Stimulated activated CD8-positive, alpha-beta memory T cell treated with anti-CD3 and anti-CD28 coated beads, Interleukin-4, amount 100 ng/mL, for 24 hours (primary cell): Measurements from ENCODE around the gene ERVK3-1.
"Not testable (repeated sequence)": the region's sequence is repeated elsewhere in the genome, so short reads cannot be mapped to it uniquely, and the experiment has no call there.

Experiments
- DNase-seq: peaks from one replicate; pipeline ENCODE4 v3.0.0-alpha.2; 2020; ENCODE audit warnings: low read depth

ERVK3-1 gene

GRCh38 chr19:58305065-58305931 is at the start of gene ERVK3-1:
Gene ERVK3-1, plus strand, starts transcription at chr19:58305377. Its CDS starts 6,792 bp downstream, at chr19:58312169.
- DNase-seq, result peak; percentile 91

- DNase-seq, result not testable (repeated sequence)
These were observed 46.9 kb upstream of the ERVK3-1 start for GRCh38 chr19:58258259-58258658.

GRCh38 chr19:58261600-58261967 is 43.6 kb upstream of the ERVK3-1 start:
- DNase-seq, result no peak

DNA sequence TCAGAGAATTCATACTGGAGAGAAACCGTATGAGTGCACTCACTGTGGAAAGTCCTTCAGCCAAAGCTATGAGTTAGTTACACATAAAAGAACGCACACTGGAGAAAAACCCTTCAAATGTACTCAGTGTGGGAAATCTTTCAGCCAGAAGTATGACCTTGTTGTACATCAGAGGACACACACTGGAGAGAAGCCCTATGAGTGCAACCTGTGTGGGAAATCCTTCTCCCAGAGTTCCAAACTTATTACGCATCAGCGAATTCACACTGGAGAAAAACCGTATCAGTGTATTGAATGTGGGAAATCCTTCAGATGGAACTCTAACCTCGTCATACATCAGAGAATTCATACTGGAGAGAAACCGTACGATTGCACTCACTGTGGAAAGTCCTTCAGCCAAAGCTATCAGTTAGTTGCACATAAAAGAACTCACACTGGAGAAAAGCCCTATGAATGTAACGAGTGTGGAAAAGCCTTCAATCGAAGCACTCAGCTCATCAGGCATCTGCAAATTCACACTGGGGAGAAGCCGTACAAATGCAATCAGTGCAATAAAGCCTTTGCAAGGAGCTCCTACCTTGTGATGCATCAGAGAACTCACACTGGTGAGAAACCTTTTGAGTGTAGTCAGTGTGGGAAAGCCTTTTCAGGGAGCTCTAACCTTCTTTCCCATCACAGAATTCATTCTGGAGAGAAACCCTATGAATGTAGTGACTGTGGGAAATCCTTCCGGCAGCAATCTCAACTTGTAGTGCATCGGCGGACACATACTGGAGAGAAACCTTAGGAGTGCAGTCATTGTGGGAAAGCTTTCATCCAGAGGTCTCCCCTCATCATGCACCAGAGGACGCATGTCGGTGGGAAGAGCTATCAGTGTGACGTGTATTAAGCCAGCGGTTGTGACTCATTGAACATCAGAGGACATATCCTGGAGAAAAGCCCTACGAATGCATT is 42.9 kb upstream of the ERVK3-1 start:
- DNase-seq, result no peak

DNA sequence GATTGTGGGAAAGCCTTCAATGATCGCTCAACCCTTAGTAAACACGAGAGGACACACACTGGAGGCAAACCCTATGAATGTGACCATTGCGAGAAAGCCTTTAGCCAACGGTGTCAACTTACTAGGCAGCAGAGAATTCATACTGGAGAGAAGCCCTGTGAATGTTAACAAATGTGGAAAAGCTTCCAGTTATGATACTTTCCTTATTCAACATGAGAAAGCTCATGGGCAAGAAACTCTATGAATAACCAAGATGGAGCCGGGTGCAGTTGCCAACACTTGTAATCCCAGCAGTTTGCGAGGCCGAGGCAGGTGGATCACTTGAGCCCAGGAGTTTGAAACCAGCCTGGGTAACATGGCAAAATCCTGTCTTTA is 42.3 kb upstream of the ERVK3-1 start:
- DNase-seq, result no peak

DNA sequence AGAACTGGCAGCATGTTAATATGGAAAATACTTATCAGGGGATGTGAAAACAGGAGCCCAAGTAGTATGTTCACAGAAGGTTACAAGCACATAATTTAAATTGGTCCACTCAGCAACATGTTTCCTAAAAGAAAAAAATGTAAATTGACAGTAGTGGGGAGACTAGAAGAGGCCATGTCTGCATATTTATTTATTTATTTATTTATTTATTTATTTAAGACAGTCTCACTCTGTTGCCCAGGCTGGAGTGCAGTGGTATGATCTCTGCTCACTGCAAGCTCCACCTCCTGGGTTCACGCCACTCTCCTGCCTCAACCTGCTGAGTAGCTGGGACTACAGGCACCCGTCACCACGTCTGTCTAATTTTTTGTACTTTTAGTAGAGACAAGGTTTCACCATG is 40.1 kb upstream of the ERVK3-1 start:
- DNase-seq, result no peak

- DNase-seq, result no peak
These were observed 36.8 kb upstream of the ERVK3-1 start for GRCh38 chr19:58268344-58268743.

DNA sequence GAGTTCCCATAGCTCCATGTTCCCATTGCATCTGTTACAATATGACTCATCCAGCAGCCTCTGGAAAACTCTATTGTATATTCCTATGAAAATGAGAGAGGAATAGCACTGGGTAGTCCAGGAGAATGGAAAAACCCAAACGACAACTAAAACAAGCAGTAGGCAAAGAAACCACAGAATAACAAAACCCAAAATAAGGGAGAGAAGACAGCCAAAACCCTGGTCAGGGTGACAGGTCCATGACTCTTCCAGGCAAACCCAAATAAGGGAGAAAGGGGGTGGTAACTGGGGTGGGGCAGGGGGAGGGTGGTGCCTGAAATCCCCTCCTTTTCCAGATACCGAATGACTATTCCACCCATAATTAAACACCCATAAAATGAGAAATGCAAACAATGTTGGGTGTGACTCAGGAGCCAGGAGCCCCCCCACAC is 30.4 kb upstream of the ERVK3-1 start:
- no peak for DNase-seq

DNA sequence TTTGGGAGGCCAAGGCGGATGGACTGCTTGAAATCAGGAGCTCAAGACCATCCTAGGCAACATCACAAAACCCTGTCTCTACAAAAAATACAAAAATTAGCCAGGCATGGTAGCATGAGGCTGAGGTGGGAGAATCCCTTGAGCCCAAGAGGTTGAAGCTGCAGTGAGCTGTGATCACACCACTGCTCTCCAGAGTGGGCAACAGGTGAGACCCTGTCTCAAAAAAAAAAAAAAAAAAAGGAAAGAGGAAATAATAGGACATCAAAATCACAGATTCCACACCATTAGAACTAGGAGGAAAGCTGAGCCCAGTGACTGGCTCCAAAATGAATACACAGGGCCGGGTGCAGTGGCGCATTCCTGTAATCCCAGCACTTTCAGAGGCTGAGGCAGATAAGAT is 29.6 kb upstream of the ERVK3-1 start:
- no peak for DNase-seq

GRCh38 chr19:58277197-58277596 is 28.0 kb upstream of the ERVK3-1 start:
- no peak for DNase-seq

GRCh38 chr19:58277748-58278540 is 27.2 kb upstream of the ERVK3-1 start:
- DNase-seq, result no peak

DNA sequence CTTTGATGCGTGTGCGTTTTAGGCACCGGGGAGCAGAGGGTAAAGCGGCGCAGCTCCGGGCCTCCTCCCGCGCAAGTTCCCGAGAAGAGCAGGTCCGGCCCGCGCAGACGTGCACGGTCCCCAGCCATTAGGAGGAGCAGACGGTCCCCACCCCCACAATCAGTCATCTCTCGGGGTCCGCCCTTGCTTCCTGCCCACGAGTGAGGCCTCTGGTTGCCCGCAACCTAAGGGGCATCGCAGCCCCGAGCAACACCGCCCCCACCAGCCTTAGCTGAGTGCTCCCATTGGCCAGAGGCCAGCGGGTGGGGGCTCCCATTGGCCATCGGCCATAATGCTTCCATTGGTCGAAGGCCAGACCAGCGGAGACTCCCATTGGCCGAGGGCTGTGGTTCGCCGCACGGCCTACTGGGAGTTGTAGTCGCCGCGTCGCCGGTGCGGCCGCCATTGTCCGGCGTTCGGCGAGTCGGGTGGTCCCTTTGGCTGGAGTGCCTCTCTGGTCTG is 26.6 kb upstream of the ERVK3-1 start, which contains the start of gene ZNF8:
Gene ZNF8, plus strand, starts transcription at position 415 of the 501 bp plus-strand sequence. CDS start 127 bp downstream, outside the sequence.
- DNase-seq, result peak; percentile 98

- DNase-seq, result peak; percentile 30
These were observed 25.9 kb upstream of the ERVK3-1 start for GRCh38 chr19:58279042-58279924.

GRCh38 chr19:58279925-58280316 is 25.3 kb upstream of the ERVK3-1 start:
- DNase-seq, result no peak

DNA sequence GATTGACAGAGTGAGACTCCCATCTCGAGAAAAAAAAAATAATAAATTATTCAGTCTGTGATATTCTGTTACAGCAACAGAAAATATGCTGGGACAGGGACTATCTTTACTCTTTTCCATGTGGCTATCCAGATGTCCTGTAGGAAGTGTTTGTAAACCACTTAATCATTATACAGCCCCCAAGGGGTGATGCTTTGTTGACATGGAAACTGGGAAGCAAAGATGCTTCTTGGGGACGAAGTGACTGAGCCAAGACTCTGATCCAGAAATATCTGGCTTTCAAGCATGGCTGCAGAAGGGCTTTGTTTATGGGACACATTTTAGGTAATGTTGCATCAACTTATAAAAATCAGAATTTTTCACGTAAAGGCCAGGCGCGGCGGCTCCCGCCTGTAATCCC is 21.0 kb upstream of the ERVK3-1 start:
- no peak for DNase-seq

DNA sequence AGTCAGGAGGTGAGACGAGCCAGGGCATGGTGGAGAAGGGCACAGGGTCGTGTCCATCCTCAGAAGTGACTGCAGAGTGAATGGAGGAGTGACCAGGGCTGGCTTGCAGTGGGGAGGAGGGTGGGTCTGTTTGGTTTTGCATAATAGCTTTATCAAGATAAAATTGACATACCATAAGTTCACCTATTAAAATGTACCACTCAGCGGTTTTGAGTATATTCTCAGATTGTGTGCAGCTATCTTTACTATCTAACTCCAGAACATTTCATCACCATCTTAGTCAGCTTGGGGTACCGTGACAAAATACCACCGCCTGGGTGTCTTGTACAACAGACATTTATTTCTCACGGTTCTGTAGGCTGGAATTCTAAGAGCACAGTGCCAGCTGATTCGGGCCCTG is 13.2 kb upstream of the ERVK3-1 start:
- no peak for DNase-seq

DNA sequence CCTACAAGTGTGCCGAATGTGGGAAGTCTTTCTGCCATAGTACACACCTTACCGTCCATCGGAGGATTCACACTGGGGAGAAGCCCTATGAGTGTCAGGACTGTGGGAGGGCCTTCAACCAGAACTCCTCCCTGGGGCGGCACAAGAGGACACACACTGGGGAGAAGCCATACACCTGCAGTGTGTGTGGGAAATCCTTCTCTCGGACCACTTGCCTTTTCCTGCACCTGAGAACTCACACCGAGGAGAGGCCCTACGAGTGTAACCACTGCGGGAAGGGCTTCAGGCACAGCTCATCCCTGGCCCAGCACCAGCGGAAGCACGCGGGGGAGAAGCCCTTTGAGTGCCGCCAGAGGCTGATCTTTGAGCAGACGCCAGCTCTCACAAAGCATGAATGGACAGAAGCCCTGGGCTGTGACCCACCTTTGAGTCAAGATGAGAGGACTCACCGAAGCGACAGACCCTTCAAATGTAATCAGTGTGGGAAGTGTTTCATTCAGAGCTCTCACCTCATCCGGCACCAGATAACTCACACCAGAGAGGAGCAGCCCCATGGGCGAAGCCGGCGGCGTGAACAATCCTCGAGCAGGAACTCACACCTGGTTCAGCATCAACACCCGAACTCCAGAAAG is 10.3 kb upstream of the ERVK3-1 start:
- no peak for DNase-seq

DNA sequence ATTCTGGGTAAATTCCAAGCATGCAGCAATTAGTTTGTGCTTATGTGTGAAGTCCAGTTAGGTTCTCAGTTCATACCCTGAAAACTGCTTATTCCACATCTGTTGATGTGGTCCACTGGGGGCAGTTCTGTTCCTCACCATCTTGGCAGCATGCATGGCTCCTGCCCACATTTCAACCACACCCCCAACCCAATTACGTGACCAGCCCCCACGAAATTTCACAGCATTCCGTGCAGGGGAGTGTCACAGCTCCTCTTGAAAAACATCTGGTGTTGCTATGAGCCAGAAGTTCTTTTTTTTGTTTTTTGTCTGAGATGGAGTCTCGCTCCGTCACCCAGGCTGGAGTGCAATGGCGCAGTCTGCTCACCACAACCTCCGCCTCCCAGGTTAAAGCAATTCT is 9.1 kb upstream of the ERVK3-1 start:
- DNase-seq, result no peak

GRCh38 chr19:58300620-58301019 is 4.6 kb upstream of the ERVK3-1 start:
- DNase-seq, result no peak

GRCh38 chr19:58304255-58304654 is 922 bp upstream of the ERVK3-1 start:
- DNase-seq, result no peak
